ENCODE data around the gene CRY1.
A peak's percentile ranks its signal among the peaks of the same experiment; 100 is the strongest.

The CRY1 gene

GRCh38 chr12:107093417-107094182, at the start of gene CRY1:
Gene CRY1, minus strand, starts transcription at chr12:107093549. Its CDS starts 588 bp downstream, at chr12:107092961.
- peak; percentile 89 for DNase-seq (ENCODE audit: low read depth)

DNA sequence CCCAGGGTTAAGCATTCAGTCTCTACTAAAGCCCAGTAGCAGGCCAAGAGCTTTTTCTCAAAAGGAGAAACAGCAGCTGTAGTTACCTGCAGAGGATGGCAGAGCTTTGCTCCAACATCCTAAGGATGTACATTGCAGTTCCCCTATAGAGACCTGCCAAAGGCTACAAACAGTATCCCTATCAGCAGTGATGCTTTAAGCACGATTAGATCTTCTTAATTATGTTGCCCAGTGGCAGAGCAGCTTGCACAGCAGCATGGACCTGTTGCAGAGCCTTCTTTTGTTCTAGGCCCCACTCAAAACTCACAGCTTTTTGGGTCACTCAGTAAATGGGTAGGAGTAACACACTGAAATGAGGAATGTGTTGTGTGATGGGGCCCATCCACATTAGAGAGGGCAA, 46.4 kb upstream of the CRY1 start:
- DNase-seq (ENCODE audit: low read depth) = no peak

DNA sequence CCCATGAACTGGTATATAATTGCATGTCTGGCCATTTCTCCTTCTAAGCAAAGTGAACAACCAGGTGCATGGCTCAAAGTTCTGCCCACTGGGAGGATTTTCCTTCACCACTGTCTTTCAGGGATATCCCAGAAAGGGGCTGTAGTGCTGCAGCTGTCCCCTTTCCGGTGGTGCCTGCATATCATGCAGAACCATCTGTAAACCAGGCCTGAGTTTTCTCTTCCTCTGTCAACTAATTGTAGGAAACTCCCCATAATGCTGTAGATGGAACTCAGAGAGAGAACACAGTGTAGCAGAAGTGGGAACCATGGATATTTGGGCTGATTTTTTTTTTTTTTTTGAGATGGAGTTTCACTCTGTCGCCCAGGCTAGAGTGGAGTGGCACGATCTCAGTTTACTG, 45.6 kb upstream of the CRY1 start:
- DNase-seq (ENCODE audit: low read depth) = no peak

- DNase-seq (ENCODE audit: low read depth) = no peak
Observed at GRCh38 chr12:107135177-107135576, 41.8 kb upstream of the CRY1 start.

GRCh38 chr12:107134558-107134957, 41.2 kb upstream of the CRY1 start:
- DNase-seq (ENCODE audit: low read depth) = no peak

DNA sequence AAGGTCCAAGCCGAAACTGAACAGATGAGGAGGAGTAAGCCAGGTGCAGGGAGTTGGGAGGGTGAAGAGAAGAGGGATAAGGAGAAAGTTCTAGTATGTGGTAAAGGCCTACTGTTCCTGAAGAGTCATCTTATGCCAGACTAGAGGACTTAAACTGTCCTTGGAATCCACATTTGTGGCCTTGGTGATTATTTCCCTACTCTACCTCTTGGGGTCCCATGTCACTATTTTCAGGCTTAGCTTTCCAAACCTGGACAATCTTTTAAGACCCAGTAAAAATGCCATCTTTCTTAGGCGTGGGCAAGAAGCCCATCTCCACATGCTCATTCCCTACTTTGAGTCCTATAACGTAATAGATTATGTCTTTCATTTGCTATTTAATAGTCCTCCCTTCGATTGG, 40.1 kb upstream of the CRY1 start:
- no peak for DNase-seq (ENCODE audit: low read depth)

DNA sequence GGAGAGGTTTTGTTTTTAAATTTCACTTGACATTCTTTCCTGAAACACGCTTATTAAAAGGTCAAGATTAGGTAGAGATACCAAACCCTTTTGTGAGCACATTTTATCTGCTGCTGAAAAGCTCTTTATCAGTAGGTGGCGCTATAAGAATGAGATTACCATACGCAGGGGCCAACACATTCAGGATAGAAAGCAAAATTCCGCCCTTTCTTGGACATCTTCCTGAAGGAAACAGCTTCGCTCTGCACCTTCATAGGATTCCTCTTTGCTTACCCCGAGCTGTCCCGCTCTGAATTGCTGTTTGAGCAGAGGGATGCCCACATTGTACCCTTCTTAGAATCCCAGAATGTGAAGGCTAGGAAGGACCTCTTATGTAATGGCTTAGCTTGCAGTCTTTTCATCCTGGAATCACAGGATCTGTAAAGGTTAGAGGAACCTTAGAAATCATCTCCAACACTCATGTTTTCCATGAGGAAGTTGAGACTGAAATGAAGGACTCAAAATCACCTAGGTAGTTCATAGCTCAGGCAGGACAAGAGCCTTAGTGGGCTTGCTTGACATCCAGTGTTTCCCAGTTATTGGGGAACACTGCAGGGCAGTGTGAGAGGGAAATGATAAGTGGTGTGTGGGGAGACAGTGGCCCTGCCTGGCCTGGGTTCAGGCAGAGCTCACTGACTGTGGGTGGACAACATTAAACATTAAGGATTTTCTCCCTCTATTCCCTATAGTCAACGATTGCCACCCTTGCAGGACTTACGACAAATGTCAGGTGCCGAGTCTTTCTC, 38.7 kb upstream of the CRY1 start:
- DNase-seq (ENCODE audit: low read depth) = peak; percentile 44

DNA sequence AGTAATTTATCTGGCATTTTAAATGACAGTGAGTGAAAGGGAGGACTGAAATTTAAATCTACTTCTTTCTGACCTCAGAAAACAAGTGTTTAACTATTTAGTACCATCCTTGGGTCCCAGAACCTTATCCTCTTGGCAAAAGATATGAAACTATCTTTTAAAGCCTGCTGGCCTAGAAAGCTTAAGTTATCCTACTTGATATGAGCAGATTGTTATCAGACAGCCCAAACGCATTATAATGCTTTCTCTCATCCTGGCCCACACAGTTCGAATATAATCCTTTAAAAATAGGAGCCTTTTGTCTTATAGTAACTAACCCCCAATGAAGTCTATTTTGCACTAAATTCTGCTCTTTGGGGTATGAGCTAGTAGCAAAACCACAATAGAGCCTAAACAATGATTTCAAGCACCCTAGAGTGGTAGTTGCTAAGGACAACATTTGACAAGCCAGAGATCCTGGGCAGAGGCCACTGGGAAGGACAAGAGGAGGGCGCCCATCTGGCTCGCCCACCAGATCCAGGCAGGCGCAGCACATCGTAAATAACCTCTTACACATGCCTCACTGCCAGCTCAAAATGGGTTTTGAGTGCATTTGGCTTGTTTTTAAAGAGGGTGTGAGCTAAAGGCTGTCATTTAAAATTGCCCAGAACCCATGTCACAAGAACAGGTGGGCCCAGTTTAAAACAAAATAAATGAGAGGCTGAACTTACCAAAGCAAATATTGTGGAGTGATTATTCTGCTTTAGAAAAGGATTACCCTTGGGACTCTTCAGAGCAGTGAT, 37.7 kb upstream of the CRY1 start:
- no peak for DNase-seq (ENCODE audit: low read depth)

DNA sequence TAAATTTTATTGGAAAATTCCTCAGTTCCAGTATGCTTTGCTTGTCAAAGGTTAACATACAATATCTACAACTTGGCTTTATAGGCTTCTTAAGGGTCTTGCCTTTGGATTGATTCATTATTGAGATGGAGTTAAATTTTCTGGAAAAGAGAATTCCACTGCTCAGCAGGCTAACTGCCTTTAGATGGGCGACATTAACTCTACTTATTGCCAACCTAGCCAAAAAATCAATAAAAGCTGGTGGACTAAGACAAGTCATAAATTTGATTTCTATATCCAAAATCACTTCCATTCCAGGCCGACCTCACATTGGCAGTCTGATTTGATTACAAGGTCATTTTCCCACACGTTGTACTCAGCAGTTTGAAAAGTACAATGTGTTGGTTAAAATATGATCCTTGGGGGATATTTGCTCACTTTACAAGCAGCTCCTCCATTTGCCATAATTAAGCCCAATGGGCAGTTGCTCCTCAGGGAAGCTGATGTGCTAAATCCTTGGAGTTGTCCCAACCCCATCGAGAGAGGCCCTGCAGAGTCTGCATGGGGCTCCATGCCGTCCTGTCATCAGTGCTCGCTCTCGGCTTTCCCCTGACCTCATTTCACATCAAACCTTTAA, 36.1 kb upstream of the CRY1 start:
- DNase-seq (ENCODE audit: low read depth) = no peak

GRCh38 chr12:107127482-107128430, 34.4 kb upstream of the CRY1 start:
- no peak for DNase-seq (ENCODE audit: low read depth)

DNA sequence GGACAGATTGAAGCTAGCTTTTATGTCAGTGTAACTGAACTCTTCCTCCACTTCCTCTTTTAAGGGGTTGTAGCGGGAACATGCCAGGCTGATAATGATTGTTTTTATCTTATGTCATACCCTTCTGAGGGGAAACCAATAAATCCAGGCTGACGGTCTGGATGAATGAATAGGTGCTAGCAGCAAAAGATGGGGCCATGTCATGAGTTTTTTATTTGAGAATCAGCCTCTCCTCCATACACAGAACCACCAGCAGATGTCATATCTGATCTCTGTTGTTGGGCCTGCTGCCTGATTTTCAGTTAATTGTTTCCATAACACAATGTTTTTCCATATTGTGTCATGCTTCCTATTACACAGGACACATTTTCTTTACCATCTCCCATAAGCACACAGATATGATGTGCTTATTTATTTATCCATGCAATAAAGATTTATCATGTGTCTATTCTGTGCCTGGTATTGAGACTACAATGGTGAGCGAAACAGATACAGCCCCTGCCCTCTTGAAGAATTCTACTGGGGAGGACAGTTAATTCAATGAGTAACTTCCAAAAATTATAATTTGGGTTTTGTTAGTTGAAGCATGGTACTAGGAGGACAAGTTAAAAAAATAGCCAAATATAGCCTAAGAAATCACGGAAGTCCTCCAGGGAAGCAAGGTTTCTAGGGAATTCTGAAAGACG, 33.6 kb upstream of the CRY1 start:
- DNase-seq (ENCODE audit: low read depth) = no peak

DNA sequence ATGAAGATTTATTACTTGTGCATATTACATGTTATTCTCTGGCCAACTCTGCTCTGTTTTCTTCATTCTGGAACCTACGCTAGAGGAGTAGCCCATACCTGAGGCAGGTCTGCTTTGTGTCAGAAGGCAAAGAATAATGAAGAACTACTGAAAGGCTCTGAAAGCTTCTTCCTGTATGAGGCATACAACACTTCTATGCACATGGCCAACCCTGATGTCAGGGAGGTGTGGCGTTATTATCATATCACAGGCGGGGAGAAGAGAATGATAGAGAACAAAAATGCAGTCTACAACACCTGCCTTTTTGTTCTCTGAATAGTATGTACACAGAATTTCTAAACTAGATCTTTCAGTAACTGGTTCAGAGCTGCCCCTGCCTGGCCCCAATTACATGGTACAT, 32.5 kb upstream of the CRY1 start:
- no peak for DNase-seq (ENCODE audit: low read depth)

DNA sequence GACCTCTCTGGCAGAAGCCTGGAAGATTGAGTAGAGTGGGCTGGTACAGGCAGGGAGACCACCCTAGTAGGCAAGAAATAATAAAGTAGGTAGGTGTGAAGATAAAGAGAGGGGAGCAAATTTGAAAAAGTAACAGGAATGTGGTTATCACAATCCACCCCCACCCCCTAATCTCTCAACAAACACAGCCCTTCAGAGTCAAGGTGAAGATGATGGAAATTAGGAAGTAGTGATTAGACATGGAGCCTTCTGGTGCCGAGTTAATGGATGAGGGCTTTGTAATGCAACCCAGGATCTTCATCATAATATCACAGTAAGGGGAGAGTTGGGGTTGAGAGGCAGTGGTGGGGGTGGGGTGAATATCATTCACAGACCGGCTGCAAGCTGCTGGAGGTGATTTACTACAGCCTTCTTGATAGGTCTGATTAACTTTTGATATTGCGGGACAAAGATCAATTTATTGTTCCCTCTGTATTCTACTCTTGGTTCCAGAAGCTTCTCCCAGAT, 29.2 kb upstream of the CRY1 start:
- DNase-seq (ENCODE audit: low read depth) = no peak

DNA sequence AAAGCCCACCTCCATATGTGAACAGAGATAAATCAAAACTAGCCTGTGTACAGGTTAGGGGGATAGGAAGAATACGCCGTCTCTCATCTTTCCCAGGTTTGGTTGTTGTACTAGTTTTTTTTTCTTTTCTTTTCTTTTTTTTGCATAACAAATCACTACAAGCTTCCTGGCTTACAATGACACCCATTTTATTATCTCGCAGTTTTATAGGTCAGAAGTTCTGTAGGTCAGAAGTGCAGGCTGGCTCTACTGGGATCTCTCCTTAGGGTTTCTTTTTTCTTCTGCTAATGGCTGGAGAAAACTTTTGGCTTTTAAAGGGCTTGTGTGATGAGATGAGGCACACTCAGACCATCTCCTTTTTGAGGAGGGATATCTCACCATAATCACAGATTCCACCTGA, 25.7 kb upstream of the CRY1 start:
- DNase-seq (ENCODE audit: low read depth) = no peak

- DNase-seq (ENCODE audit: low read depth) = no peak
Observed at GRCh38 chr12:107118624-107119023, 25.3 kb upstream of the CRY1 start.

- DNase-seq (ENCODE audit: low read depth) = no peak
Observed at GRCh38 chr12:107115119-107115518, 21.8 kb upstream of the CRY1 start.

DNA sequence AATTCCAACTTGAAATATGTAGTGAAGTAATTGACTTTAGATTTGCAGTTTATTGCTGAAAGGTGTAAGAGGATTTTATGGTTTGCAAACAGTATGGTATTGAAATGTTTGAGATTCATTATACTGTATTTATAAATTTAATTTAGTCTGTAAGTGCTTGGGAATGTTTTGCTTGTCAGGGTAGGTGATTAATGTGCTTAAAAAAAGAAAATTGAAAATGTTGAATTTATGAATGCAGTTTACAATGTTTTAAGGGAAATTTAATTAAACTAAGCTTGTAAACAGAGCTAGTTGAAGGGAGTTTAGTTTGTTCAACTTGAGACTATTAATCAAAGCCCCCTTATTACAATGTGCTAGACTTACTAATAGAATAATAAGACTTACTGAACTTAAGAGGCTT, 18.0 kb upstream of the CRY1 start:
- no peak for DNase-seq (ENCODE audit: low read depth)

DNA sequence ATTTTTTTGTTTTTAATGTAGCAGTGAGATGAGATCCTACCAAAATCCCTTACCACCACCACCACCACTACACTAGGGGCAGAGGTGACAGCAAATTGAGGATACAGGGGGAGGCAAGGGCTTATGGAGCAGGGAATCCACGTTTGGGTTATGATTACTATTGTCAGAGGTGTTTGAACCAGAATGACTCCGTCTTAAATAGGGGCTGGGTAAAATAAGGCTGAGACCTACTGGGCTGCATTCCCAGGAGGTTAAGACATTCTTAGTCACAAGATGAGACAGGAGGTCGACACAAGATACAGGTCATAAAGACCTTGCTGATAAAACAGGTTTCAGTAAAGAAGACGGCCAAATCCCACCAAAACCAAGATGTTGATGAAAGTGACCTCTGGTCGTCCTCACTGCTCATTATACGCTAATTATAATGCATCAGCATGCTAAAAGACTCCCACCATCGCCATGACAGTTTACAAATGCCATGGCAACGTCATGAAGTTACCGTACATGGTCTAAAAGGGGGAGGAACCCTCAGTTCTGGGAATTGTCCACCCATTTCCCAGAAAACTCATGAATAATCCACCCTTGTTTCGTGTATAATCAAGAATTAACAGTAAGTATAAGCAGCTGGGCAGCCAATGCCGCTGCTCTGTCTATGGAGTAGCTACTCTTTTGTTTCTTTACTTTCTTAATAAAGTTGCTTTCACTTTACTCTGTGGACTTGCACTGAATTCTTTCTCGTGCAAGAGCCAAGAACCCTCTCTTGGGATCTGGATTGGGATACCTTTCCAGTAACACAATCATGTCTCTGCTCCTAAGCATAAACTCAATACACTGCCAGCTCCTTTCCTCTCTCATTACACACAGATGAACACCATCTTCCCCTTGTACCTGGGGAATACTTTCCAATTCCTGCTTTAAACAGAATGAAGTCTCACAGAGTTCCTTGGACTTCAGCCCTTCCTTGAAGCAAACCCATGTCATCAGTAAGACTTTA, 16.7 kb upstream of the CRY1 start:
- DNase-seq (ENCODE audit: low read depth) = no peak

GRCh38 chr12:107108995-107109508, 15.7 kb upstream of the CRY1 start:
- DNase-seq (ENCODE audit: low read depth) = no peak

Data from stromal cell of bone marrow (primary cell).